ENCODE results near the gene U2SURP.

DNA sequence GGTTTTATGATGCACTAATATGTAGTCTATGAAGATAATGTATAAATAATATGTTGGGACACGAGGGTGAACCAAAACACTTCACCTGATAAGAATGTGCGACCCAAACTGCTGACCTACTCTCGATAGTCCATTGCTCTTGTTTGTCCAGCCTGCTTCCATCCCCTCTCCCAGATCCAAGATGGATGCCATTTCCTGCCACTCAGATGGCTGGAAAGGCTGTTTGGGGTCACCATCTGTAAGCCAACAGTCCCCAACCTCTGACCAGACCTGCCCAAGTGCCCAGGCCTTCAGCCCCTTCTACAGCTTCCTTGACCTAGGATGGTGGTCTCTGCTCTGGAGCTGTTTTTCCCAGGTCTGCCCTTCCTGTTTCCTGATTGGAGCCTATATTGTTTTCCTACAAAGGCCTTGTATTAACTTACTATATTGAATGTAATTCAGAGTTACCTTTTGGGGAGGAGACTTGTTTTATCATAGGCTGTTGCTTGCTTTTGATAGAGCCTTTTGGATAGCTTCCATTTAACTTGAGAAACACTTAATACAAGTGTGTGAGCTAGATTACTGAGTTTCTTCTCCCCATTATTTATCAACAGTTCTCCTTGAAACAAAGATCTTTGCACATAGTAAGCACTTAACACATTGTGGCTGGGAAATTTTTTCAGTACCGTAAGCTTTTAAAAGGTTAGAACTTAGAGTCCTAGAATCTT is 32.9 kb upstream of the U2SURP start:
- TF ChIP-seq REST (IDR thresholded peaks at IDR 0.05; ENCODE audit: insufficient replicate concordance, low read depth) (no peak), CTCF (IDR thresholded peaks at IDR 0.05; ENCODE audit: insufficient read depth, low read length) (no peak), POLR2AphosphoS5 (IDR thresholded peaks at IDR 0.05; ENCODE audit: low read depth) (no peak), SPI1 (IDR thresholded peaks at IDR 0.05; ENCODE audit: borderline replicate concordance, low read depth) (no peak)
